ENCODE data around the gene UNC45B.

The UNC45B gene

DNA sequence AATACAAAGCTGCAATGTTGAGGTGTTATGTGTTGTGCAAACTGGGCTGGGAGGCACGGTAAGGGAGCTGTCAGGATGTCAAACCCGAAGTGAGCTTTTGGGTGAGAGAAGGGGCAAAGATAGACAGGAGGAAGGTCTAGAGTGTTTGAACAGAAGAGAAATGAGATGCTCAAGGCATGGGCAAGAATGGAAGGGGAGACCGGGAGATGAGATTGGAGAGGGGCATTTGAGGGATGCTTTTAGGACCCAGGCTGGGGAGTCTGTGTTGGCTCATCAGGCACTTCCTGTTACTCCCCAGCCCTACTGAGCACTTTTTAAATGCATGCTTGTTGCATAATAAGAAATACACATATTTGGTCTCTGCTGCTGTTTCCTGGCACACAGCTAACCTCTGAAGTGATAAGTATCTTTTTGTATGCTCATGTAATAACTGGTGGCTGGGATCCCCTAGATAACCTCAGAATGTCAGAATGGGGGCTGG lies 13.7 kb downstream of the UNC45B start:
- TF ChIP-seq, protein P1, sequence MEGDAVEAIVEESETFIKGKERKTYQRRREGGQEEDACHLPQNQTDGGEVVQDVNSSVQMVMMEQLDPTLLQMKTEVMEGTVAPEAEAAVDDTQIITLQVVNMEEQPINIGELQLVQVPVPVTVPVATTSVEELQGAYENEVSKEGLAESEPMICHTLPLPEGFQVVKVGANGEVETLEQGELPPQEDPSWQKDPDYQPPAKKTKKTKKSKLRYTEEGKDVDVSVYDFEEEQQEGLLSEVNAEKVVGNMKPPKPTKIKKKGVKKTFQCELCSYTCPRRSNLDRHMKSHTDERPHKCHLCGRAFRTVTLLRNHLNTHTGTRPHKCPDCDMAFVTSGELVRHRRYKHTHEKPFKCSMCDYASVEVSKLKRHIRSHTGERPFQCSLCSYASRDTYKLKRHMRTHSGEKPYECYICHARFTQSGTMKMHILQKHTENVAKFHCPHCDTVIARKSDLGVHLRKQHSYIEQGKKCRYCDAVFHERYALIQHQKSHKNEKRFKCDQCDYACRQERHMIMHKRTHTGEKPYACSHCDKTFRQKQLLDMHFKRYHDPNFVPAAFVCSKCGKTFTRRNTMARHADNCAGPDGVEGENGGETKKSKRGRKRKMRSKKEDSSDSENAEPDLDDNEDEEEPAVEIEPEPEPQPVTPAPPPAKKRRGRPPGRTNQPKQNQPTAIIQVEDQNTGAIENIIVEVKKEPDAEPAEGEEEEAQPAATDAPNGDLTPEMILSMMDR (IDR thresholded peaks at IDR 0.05) = no peak

DNA sequence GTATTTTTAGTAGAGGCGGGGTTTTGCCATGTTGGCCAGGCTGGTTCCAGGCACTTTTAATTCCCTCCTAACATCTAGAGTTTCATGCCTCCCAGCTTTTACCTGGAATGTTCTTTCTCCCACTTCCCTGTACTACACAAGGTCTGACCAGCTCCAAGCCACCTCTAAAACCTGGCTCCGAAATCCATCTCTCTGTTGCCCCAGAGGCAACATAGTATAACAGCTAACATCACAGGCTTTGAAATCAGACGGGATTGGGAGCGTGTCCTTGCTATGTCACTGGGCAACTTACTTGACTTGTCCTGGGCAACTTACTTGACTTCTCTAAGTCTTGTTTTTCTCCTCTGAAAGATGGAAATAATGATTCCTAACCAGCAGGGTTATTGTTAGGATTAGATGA lies 15.1 kb downstream of the UNC45B start:
- TF ChIP-seq, protein P1 (IDR thresholded peaks at IDR 0.05) = no peak

GRCh38 chr17:35163886-35164285 lies 16.3 kb downstream of the UNC45B start:
- TF ChIP-seq, protein P1 (IDR thresholded peaks at IDR 0.05) = no peak

DNA sequence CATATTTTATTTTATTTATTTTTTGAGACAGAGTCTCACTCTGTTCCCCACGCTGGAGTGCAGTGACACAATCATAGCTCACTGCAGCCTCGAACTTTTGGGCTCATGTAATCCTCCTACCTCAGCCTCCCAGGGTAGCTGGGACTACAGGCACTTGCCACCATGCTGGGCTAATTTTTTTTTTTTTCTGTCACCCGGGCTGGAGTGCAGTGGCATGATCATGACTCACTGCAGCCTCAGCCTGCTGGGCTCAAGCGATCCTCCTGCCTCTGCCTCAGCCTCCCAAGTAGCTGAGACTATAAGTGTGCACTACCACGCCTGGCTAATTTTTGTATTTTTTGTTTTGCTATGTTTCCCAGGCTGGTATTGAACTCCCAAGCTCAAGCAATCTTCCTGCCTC lies 17.1 kb downstream of the UNC45B start:
- TF ChIP-seq, protein P1 (IDR thresholded peaks at IDR 0.05) = no peak

- TF ChIP-seq, protein P1 (IDR thresholded peaks at IDR 0.05) = no peak
Measured at GRCh38 chr17:35166526-35166925, 18.9 kb downstream of the UNC45B start.

DNA sequence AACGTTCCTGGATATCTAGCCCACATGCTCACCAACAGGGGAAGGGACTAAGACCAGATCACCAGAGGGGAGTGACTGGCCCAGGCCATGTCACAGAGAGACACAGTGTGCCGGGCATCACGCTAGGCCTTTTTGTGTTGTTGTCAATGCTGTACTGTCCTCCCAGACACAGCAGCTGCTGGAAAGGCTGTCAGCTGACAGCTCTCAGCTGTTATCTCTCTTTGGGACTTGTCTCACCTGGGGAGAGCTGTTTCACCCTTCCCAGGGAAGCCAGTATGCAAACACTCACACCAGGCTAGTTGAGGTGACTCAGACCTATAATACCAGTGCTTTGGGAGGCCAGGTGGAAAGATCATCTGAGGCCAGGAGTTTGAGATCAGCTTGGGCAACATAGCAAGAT lies 19.4 kb downstream of the UNC45B start:
- TF ChIP-seq, protein P1 (IDR thresholded peaks at IDR 0.05) = no peak

DNA sequence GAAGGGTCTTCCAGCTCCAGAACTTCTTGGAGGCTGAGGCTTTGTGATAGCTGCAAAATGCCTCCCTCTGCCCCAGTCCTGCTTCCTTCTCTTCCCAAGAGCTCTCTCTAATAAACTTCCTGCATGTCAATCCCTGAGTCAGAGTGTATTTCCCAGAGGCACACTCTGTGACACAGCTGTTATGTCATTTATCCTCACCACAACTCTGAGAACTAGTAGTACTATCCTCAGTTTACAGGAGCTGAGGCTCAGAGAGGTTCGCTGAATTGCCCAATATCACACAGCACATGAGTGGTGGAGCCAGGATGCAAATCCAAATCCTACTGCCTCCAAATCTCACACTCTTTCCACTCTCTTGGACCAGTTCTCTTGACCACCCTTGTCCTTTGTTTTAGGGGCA lies 20.0 kb downstream of the UNC45B start:
- TF ChIP-seq, protein P1 (IDR thresholded peaks at IDR 0.05) = no peak

GRCh38 chr17:35169835-35170363 lies 22.3 kb downstream of the UNC45B start:
- TF ChIP-seq, protein P1 (IDR thresholded peaks at IDR 0.05) = no peak

All from LNCAP (cell line).